Cardiac muscle cell (in vitro differentiated cells and primary cell): ENCODE results near the gene SYNRG. TPM values are rescaled to one million over a fixed set of nuclear protein-coding genes. Genes with fewer than 3 reads are reported as not detected.

Experiments
- DNase-seq, 2 donors: peaks; one replicate each; pipeline versions ENCODE4 v3.0.0 to v3.0.0-alpha.2; 2010 to 2017; ENCODE audit warnings: low read depth in 1 of 2, low spot score in 1 of 2
- H3K27ac ChIP-seq: fragments of 200-600 bp; sonication (generic); 2 replicates; pipeline ENCODE4 v1.5.1; 2016
- H3K27me3 ChIP-seq: fragments of 200-600 bp; sonication (generic); 2 replicates; pipeline ENCODE4 v1.6.0; 2016; ENCODE audit warnings: control low read depth
- H3K36me3 ChIP-seq: fragments of 200-600 bp; sonication (generic); 2 replicates; pipeline ENCODE4 v1.5.1; 2016; ENCODE audit warnings: control low read depth
- H3K4me1 ChIP-seq: fragments of 200-600 bp; sonication (generic); 2 replicates; pipeline ENCODE4 v1.8.1; 2017; ENCODE audit warnings: low read depth, mild to moderate bottlenecking, mixed run types
- H3K4me3 ChIP-seq: fragments of 200-600 bp; sonication (generic); 2 replicates; pipeline ENCODE4 v1.5.1; 2016; ENCODE audit warnings: mild to moderate bottlenecking
- H3K9me3 ChIP-seq: fragments of 200-600 bp; sonication (generic); 2 replicates; pipeline ENCODE4 v1.5.1; 2017; ENCODE audit warnings: low read depth, mild to moderate bottlenecking, control low read depth
- CTCF ChIP-seq: IDR thresholded peaks from 2 replicates; pipeline ENCODE4 v1.5.1; 2012; ENCODE audit warnings: low read depth, mild to moderate bottlenecking, low read length
- polyA plus RNA-seq: library from polyadenylated mRNA; unstranded; fragments of >200 nt; fragmentation: Nextera tagmentation; extraction: Ambion mirVana; gene quantifications from 2 replicates; pipeline ENCODE4 v1.2.1, GENCODE V29; 2016
- total RNA-seq: library from RNA; depleted of rRNA; stranded (reverse); fragments of >200 nt; gene quantifications from 2 replicates; pipeline ENCODE4 v1.2.3, GENCODE V29; 2016

Gene SYNRG
- total and polyA plus RNA-seq, 2 experiments from 2014 or later, result 13.7 to 26.1 TPM

DNA sequence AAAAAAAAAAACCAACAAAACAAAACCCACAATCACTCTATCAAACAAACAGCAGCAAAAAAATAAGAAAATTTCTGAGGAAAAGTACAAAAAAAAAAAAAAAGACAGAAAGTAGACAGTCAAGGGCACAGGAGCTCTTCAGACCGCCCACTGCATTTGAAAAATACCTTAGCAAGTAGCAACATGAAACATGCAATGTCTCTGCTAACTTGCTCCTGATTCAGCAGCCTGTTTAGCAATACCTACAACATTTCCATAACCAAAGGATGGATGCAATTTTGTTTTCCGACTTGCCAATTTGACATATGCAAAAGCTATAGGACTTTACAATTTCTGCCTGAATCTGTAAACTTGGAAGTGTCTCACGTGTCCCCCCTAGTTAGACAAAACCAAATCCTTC lies 57.4 kb downstream of the SYNRG start:
- peak in 1 of 2 donors; percentile 6 for DNase-seq
- Histone ChIP-seq H3K27me3 (no peaks in the 10 kb centered on the region), H3K4me3 (no peak overlapping the region), H3K4me1 (peaks cover 18% of the 10 kb centered on the region), H3K36me3 (peaks cover 20% of the 10 kb centered on the region), H3K27ac (no peak overlapping the region), H3K9me3 (no peaks in the 10 kb centered on the region)
- no peak for TF ChIP-seq CTCF

DNA sequence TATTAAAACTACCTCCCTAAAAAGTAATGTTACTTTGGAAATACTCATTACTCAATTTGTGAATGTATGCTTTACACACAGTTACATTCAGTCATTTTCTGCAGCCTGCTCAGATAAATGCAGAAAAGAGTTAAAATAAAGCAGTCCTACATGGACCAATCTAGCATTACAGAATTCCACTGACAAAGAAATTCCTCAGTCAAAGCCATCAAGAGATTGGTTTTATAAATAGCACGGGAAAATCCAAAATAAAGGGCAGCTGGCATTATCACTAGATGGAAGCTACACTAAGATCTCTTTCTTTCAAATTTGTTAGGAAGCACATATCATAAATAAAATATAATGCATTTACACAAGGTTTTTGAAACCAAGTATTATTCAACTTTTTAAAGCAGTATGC lies 61.2 kb downstream of the SYNRG start:
- Histone ChIP-seq H3K36me3 (peaks cover 8% of the 10 kb centered on the region), H3K4me1 (peaks cover 18% of the 10 kb centered on the region), H3K27me3 (no peaks in the 10 kb centered on the region), H3K9me3 (no peaks in the 10 kb centered on the region), H3K27ac (peak overlapping the region; percentile 80), H3K4me3 (no peak overlapping the region)
- DNase-seq, result peak in 1 of 2 donors; percentile 23
- no peak for TF ChIP-seq CTCF

DNA sequence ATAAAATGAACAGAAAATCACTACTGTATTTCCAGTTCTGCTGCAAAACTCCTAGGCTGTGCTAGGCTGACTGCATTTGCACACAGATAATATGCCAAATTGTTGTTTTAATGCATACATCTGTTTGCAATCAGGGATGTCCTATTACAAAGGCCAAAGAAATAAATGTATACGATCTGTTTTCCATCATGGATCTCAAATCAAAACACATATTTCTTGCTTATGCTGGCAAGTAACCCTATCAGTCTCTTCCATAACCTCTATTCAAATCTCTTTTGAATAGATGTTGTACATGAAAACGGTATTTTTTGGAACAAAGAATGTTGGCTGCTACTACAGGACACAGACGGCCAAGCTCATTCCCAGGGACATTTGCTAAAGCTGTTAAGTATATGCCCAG lies 62.9 kb downstream of the SYNRG start:
- no peak for DNase-seq
- Histone ChIP-seq H3K36me3 (peaks cover 10% of the 10 kb centered on the region), H3K9me3 (no peaks in the 10 kb centered on the region), H3K4me1 (peaks cover 14% of the 10 kb centered on the region), H3K27me3 (no peaks in the 10 kb centered on the region), H3K4me3 (no peak overlapping the region), H3K27ac (no peak overlapping the region)
- no peak for TF ChIP-seq CTCF

GRCh38 chr17:37545486-37545885 lies 63.7 kb downstream of the SYNRG start:
- no peak overlapping the region for H3K4me3 ChIP-seq
- peaks cover 8% of the 10 kb centered on the region for H3K36me3 ChIP-seq
- DNase-seq, result no peak
- H3K4me1 ChIP-seq, result peaks cover 9% of the 10 kb centered on the region
- H3K27me3 ChIP-seq, result no peaks in the 10 kb centered on the region
- no peak overlapping the region for H3K27ac ChIP-seq
- no peaks in the 10 kb centered on the region for H3K9me3 ChIP-seq
- no peak for TF ChIP-seq CTCF

GRCh38 chr17:37543637-37544052 lies 65.6 kb downstream of the SYNRG start:
- H3K4me3 ChIP-seq, result no peak overlapping the region
- peaks cover 12% of the 10 kb centered on the region for H3K36me3 ChIP-seq
- no peaks in the 10 kb centered on the region for H3K27me3 ChIP-seq
- peaks cover 9% of the 10 kb centered on the region for H3K4me1 ChIP-seq
- no peak for TF ChIP-seq CTCF
- H3K9me3 ChIP-seq, result no peaks in the 10 kb centered on the region
- DNase-seq, result no peak
- no peak overlapping the region for H3K27ac ChIP-seq
